Activated naive CD8-positive, alpha-beta T cell treated with anti-CD3 and anti-CD28 coated beads for 36 hours (primary cell): Measurements from ENCODE around the gene RB1. TPM values are rescaled to one million over a fixed set of nuclear protein-coding genes. Genes with fewer than 3 reads are reported as not detected.
A peak's percentile ranks its signal among the peaks of the same experiment; 100 is the strongest.
"Not testable (repeated sequence)": the region's sequence is repeated elsewhere in the genome, so short reads cannot be mapped to it uniquely, and the experiment has no call there.

ENCODE experiments used
- DNase-seq: peaks from one replicate; pipeline ENCODE4 v3.0.0; 2021
- H3K27ac Mint-ChIP-seq: one replicate; pipeline ENCODE4 v1.8.0; 2022; ENCODE audit warnings: mild to moderate bottlenecking, moderate library complexity, mixed read lengths
- H3K27me3 Mint-ChIP-seq: one replicate; pipeline ENCODE4 v1.8.0; 2022; ENCODE audit warnings: mild to moderate bottlenecking, mixed read lengths
- H3K36me3 Mint-ChIP-seq: one replicate; pipeline ENCODE4 v1.8.0; 2021; ENCODE audit warnings: mild to moderate bottlenecking, mixed read lengths
- H3K4me1 Mint-ChIP-seq: one replicate; pipeline ENCODE4 v1.8.0; 2021; ENCODE audit warnings: mixed read lengths
- H3K4me3 Mint-ChIP-seq: one replicate; pipeline ENCODE4 v1.8.0; 2022; ENCODE audit warnings: mild to moderate bottlenecking, moderate library complexity, mixed read lengths
- H3K9me3 Mint-ChIP-seq: one replicate; pipeline ENCODE4 v1.8.0; 2022; ENCODE audit warnings: mixed read lengths
- total RNA-seq, 2 experiments: library from RNA; stranded (reverse); gene quantifications; one replicate each; pipeline ENCODE4 v1.2.3, GENCODE V29; 2021

Gene RB1
- total RNA-seq, 2 experiments from 2014 or later: 33.0 to 33.7 TPM

GRCh38 chr13:48401480-48401879 is 97.9 kb downstream of the RB1 start:
- peaks cover 36% of the 10 kb centered on the region for H3K4me1 Mint-ChIP-seq
- no peak overlapping the region for H3K27ac Mint-ChIP-seq
- H3K4me3 Mint-ChIP-seq: no peak overlapping the region
- H3K9me3 Mint-ChIP-seq: peaks cover 5% of the 10 kb centered on the region
- H3K27me3 Mint-ChIP-seq: no peaks in the 10 kb centered on the region
- H3K36me3 Mint-ChIP-seq: peaks cover 13% of the 10 kb centered on the region
- DNase-seq: no peak

- Mint-ChIP-seq H3K9me3 (no peaks in the 10 kb centered on the region), H3K4me3 (peak overlapping the region; percentile 32)
Measured at GRCh38 chr13:48402325-48402932, 98.9 kb downstream of the RB1 start.

GRCh38 chr13:48403151-48403631 is 99.6 kb downstream of the RB1 start:
- H3K36me3 Mint-ChIP-seq: peaks cover 9% of the 10 kb centered on the region
- H3K27me3 Mint-ChIP-seq: no peaks in the 10 kb centered on the region
- H3K4me3 Mint-ChIP-seq: peak overlapping the region; percentile 35
- peak; percentile 20 for DNase-seq
- peaks cover 39% of the 10 kb centered on the region for H3K4me1 Mint-ChIP-seq
- H3K9me3 Mint-ChIP-seq: no peaks in the 10 kb centered on the region
- peak overlapping the region; percentile 75 for H3K27ac Mint-ChIP-seq

More at GRCh38 chr13:48402325-48402932, 98.9 kb downstream of the RB1 start:
- no peak for DNase-seq
- peak overlapping the region; percentile 80 for H3K27ac Mint-ChIP-seq
- no peaks in the 10 kb centered on the region for H3K27me3 Mint-ChIP-seq
- peaks cover 9% of the 10 kb centered on the region for H3K36me3 Mint-ChIP-seq
- peaks cover 39% of the 10 kb centered on the region for H3K4me1 Mint-ChIP-seq

- Mint-ChIP-seq H3K27me3 (no peaks in the 10 kb centered on the region), H3K4me1 (peaks cover 44% of the 10 kb centered on the region), H3K36me3 (peaks cover 11% of the 10 kb centered on the region), H3K27ac (peak overlapping the region; percentile 7), H3K4me3 (no peak overlapping the region), H3K9me3 (no peaks in the 10 kb centered on the region)
- DNase-seq: no peak
Measured at GRCh38 chr13:48403913-48404312, 100.4 kb downstream of the RB1 start.

GRCh38 chr13:48404952-48405351 is 101.4 kb downstream of the RB1 start:
- Mint-ChIP-seq H3K9me3 (no peaks in the 10 kb centered on the region), H3K27me3 (no peaks in the 10 kb centered on the region), H3K36me3 (peaks cover 18% of the 10 kb centered on the region), H3K4me3 (no peak overlapping the region), H3K27ac (no peak overlapping the region), H3K4me1 (peaks cover 45% of the 10 kb centered on the region)
- DNase-seq: no peak

- H3K27ac Mint-ChIP-seq: no peak overlapping the region
- no peak overlapping the region for H3K4me3 Mint-ChIP-seq
- peaks cover 45% of the 10 kb centered on the region for H3K4me1 Mint-ChIP-seq
Measured at GRCh38 chr13:48405875-48406274, 102.3 kb downstream of the RB1 start.

GRCh38 chr13:48410199-48410598 is 106.6 kb downstream of the RB1 start:
- Mint-ChIP-seq H3K27me3 (no peaks in the 10 kb centered on the region), H3K9me3 (no peaks in the 10 kb centered on the region), H3K4me1 (peaks cover 45% of the 10 kb centered on the region), H3K27ac (no peak overlapping the region), H3K36me3 (peaks cover 25% of the 10 kb centered on the region), H3K4me3 (peak overlapping the region; percentile 70)
- no peak for DNase-seq

More at GRCh38 chr13:48405875-48406274, 102.3 kb downstream of the RB1 start:
- Mint-ChIP-seq H3K27me3 (no peaks in the 10 kb centered on the region), H3K36me3 (peaks cover 24% of the 10 kb centered on the region), H3K9me3 (no peaks in the 10 kb centered on the region)
- no peak for DNase-seq

- Mint-ChIP-seq H3K27ac (peak overlapping the region; percentile 85), H3K9me3 (no peaks in the 10 kb centered on the region), H3K27me3 (no peaks in the 10 kb centered on the region), H3K4me3 (peak overlapping the region; percentile 87), H3K36me3 (peaks cover 35% of the 10 kb centered on the region), H3K4me1 (peaks cover 45% of the 10 kb centered on the region)
- no peak for DNase-seq
Measured at GRCh38 chr13:48411147-48411794, 107.7 kb downstream of the RB1 start.

- peaks cover 42% of the 10 kb centered on the region for H3K36me3 Mint-ChIP-seq
- peak overlapping the region; percentile 87 for H3K4me3 Mint-ChIP-seq
- H3K27ac Mint-ChIP-seq: peak overlapping the region; percentile 85
- no peaks in the 10 kb centered on the region for H3K9me3 Mint-ChIP-seq
- peaks cover 45% of the 10 kb centered on the region for H3K4me1 Mint-ChIP-seq
- H3K27me3 Mint-ChIP-seq: no peaks in the 10 kb centered on the region
- no peak for DNase-seq
Measured at GRCh38 chr13:48411841-48412531, 108.4 kb downstream of the RB1 start.

- peaks cover 42% of the 10 kb centered on the region for H3K4me1 Mint-ChIP-seq
- peak within 1 kb of the TSS; percentile 85 for H3K27ac Mint-ChIP-seq
- H3K4me3 Mint-ChIP-seq: peak within 1 kb of the TSS; percentile 87
- DNase-seq: no peak
- H3K27me3 Mint-ChIP-seq: no peaks in the 10 kb centered on the region
- peaks cover 2% of the 10 kb centered on the region for H3K9me3 Mint-ChIP-seq
- H3K36me3 Mint-ChIP-seq: peaks cover 47% of the 10 kb centered on the region
Measured at GRCh38 chr13:48412881-48413351, 109.4 kb downstream of the RB1 start, which contains the start of gene LPAR6. TSS of gene LPAR6 (minus strand) at chr13:48413113. CDS start at chr13:48412423, 690 bp downstream.

- H3K36me3 Mint-ChIP-seq: peaks cover 52% of the 10 kb centered on the region
- H3K27ac Mint-ChIP-seq: no peak overlapping the region
Measured at GRCh38 chr13:48414501-48414900, 111.0 kb downstream of the RB1 start.

GRCh38 chr13:48415516-48415915 is 112.0 kb downstream of the RB1 start:
- Mint-ChIP-seq H3K27ac (no peak overlapping the region), H3K9me3 (peaks cover 16% of the 10 kb centered on the region), H3K36me3 (peaks cover 43% of the 10 kb centered on the region), H3K4me3 (no peak overlapping the region), H3K4me1 (peaks cover 24% of the 10 kb centered on the region), H3K27me3 (no peaks in the 10 kb centered on the region)
- DNase-seq: no peak

More at GRCh38 chr13:48414501-48414900, 111.0 kb downstream of the RB1 start:
- H3K4me1 Mint-ChIP-seq: peaks cover 31% of the 10 kb centered on the region
- H3K9me3 Mint-ChIP-seq: peaks cover 11% of the 10 kb centered on the region
- no peak for DNase-seq
- no peaks in the 10 kb centered on the region for H3K27me3 Mint-ChIP-seq
- H3K4me3 Mint-ChIP-seq: no peak overlapping the region

GRCh38 chr13:48422003-48422402 is 118.5 kb downstream of the RB1 start:
- H3K27me3 Mint-ChIP-seq, H3K27ac Mint-ChIP-seq, H3K4me1 Mint-ChIP-seq, DNase-seq, H3K4me3 Mint-ChIP-seq: not testable (repeated sequence)
- H3K9me3 Mint-ChIP-seq: peaks cover 22% of the 10 kb centered on the region
- peaks cover 38% of the 10 kb centered on the region for H3K36me3 Mint-ChIP-seq

- Mint-ChIP-seq H3K27ac (no peak overlapping the region), H3K4me1 (peaks cover 3% of the 10 kb centered on the region), H3K27me3 (no peaks in the 10 kb centered on the region), H3K36me3 (peaks cover 26% of the 10 kb centered on the region), H3K9me3 (peaks cover 14% of the 10 kb centered on the region), H3K4me3 (no peak overlapping the region)
- no peak for DNase-seq
Measured at GRCh38 chr13:48424212-48424611, 120.7 kb downstream of the RB1 start.

GRCh38 chr13:48426052-48426451 is 122.5 kb downstream of the RB1 start:
- no peak for DNase-seq
- H3K27me3 Mint-ChIP-seq: no peaks in the 10 kb centered on the region
- H3K36me3 Mint-ChIP-seq: peaks cover 23% of the 10 kb centered on the region
- H3K27ac Mint-ChIP-seq: no peak overlapping the region
- H3K9me3 Mint-ChIP-seq: peaks cover 4% of the 10 kb centered on the region
- H3K4me3 Mint-ChIP-seq: no peak overlapping the region
- H3K4me1 Mint-ChIP-seq: peaks cover 12% of the 10 kb centered on the region
